A549 (cell line): Measurements from ENCODE around the gene ACOXL. TPM values are rescaled to one million over a fixed set of nuclear protein-coding genes. Genes with fewer than 3 reads are reported as not detected.
A peak's percentile ranks its signal among the peaks of the same experiment; 100 is the strongest.

Experiments used
- ATAC-seq, 2 experiments: fragments of 200-7000 bp in 1 of 2; fragments of >200 bp in 1 of 2; cut with Nextera tagmentation in 1 of 2; cut with Tn5 transposase in 1 of 2; 3 replicates each; pipeline versions ENCODE4 v1.8.0 to v1.9.1; 2018 to 2020; ENCODE audit warnings: mild to moderate bottlenecking in 1 of 2, moderate library complexity in 1 of 2
- CTCF ChIA-PET: fragments of 300-600 bp; sonication (Branson Sonifier 250); formaldehyde crosslinking; extraction: SDS; loops from one replicate; lab custom pipeline; 2021; ENCODE audit warnings: antibody characterized with exemption, inconsistent platforms; lab: Yijun Ruan, JAX
- POLR2A ChIA-PET: fragments of 350-600 bp; formaldehyde crosslinking; extraction: SDS; loops from one replicate; lab custom pipeline; 2021; ENCODE audit warnings: antibody characterized with exemption, inconsistent platforms; lab: Yijun Ruan, JAX
- DNase-seq, 2 experiments: peaks; one replicate each; pipeline versions ENCODE4 v3.0.0 to v3.0.0-alpha.2; 2011 to 2016; ENCODE audit warnings: low read depth in 1 of 2, low spot score in 1 of 2
- FAIRE-seq: peaks from 2 replicates; lab custom pipeline; 2011; peaks lifted over from hg19 to GRCh38; lab: Jason Lieb, UNC
- H3K27ac ChIP-seq, 2 experiments: fragments of >200 bp; sonication (Bioruptor Twin); formaldehyde crosslinking; 3 replicates each; pipeline ENCODE4 v1.5.1; 2016 to 2017
- H3K4me1 ChIP-seq: fragments of >200 bp; sonication (Bioruptor Twin); formaldehyde crosslinking; 3 replicates; pipeline ENCODE4 v1.6.1; 2016
- H3K4me2 ChIP-seq: fragments of >200 bp; sonication (Bioruptor Twin); formaldehyde crosslinking; 3 replicates; pipeline ENCODE4 v1.6.1; 2016
- H3K4me3 ChIP-seq: fragments of >200 bp; sonication (Bioruptor Twin); formaldehyde crosslinking; 3 replicates; pipeline ENCODE4 v1.5.1; 2016
- H3K9me3 ChIP-seq: fragments of >200 bp; sonication (Bioruptor Twin); formaldehyde crosslinking; 3 replicates; pipeline ENCODE4 v1.6.1; 2016
- CBX8 ChIP-seq: fragments of 200-600 bp; sonication (generic); IDR thresholded peaks from 2 replicates; pipeline ENCODE4 v1.6.1; 2016
- EHMT2 ChIP-seq: fragments of 200-600 bp; sonication (generic); IDR thresholded peaks from 2 replicates; pipeline ENCODE4 v1.6.1; 2016; ENCODE audit warnings: antibody characterized with exemption, low read depth, mild to moderate bottlenecking, moderate library complexity
- EP300 ChIP-seq, 2 experiments: fragments of >200 bp; sonication (Bioruptor Twin); formaldehyde crosslinking; IDR thresholded peaks; 2 replicates in 1 of 2; 3 replicates in 1 of 2; pipeline ENCODE4 v1.6.1; 2016 to 2017
- GATA3 ChIP-seq: IDR thresholded peaks from 2 replicates; pipeline ENCODE4 v1.6.1; 2012; ENCODE audit warnings: borderline replicate concordance
- HOXA7 ChIP-seq: fragments of 250-450 bp; sonication (Bioruptor Pico); IDR thresholded peaks from 2 replicates; pipeline ENCODE4 v1.5.0; 2020; ENCODE audit warnings: mild to moderate bottlenecking, moderate library complexity
- HOXB13 ChIP-seq: fragments of 250-450 bp; sonication (Bioruptor Pico); IDR thresholded peaks from 2 replicates; pipeline ENCODE4 v1.5.0; 2020; ENCODE audit warnings: low read depth, mild to moderate bottlenecking, moderate library complexity
- JUN ChIP-seq, 2 experiments: fragments of >200 bp; sonication (Bioruptor Twin); formaldehyde crosslinking; IDR thresholded peaks; 2 replicates in 1 of 2; 3 replicates in 1 of 2; pipeline ENCODE4 v1.6.1; 2016 to 2017
- KDM1A ChIP-seq: fragments of 200-600 bp; sonication (generic); IDR thresholded peaks from 2 replicates; pipeline ENCODE4 v1.6.1; 2016; ENCODE audit warnings: low read depth, mild to moderate bottlenecking
- KDM5A ChIP-seq: fragments of 200-600 bp; sonication (generic); IDR thresholded peaks from 2 replicates; pipeline ENCODE4 v1.6.1; 2016; ENCODE audit warnings: antibody characterized with exemption, mild to moderate bottlenecking
- MAFK ChIP-seq: fragments of 450-650 bp; IDR thresholded peaks from 2 replicates; pipeline ENCODE4 v1.6.1; 2014; ENCODE audit not compliant: partially characterized antibody
- NFE2L2 ChIP-seq: fragments of 150-350 bp; conservative IDR thresholded peaks from 2 replicates; pipeline ENCODE4 v1.6.1; 2014; ENCODE audit warnings: low read length
- NPAS2 ChIP-seq: fragments of 250-450 bp; sonication (Bioruptor Pico); IDR thresholded peaks from 2 replicates; pipeline ENCODE4 v1.8.0; 2022; ENCODE audit warnings: mild to moderate bottlenecking, moderate library complexity, borderline replicate concordance
- RARB ChIP-seq: fragments of 250-450 bp; sonication (Bioruptor Pico); IDR thresholded peaks from 2 replicates; pipeline ENCODE4 v1.8.0; 2021; ENCODE audit warnings: mild to moderate bottlenecking, moderate library complexity
- RNF2 ChIP-seq: fragments of 200-600 bp; sonication (generic); IDR thresholded peaks from 2 replicates; pipeline ENCODE4 v1.6.1; 2016; ENCODE audit warnings: low read depth, mild to moderate bottlenecking, antibody characterized with exemption, moderate library complexity, borderline replicate concordance
- TFCP2L1 ChIP-seq: fragments of 250-450 bp; sonication (Bioruptor Pico); IDR thresholded peaks from 2 replicates; pipeline ENCODE4 v1.5.0; 2021; ENCODE audit warnings: mild to moderate bottlenecking
- ZFP36 ChIP-seq: fragments of 450-650 bp; IDR thresholded peaks from 2 replicates; pipeline ENCODE4 v1.6.1; 2014; ENCODE audit warnings: borderline replicate concordance; ENCODE audit not compliant: partially characterized antibody
- ZNF302 ChIP-seq: fragments of 250-450 bp; sonication (Bioruptor Pico); IDR thresholded peaks from 2 replicates; pipeline ENCODE4 v1.9.0; 2021; ENCODE audit warnings: inconsistent platforms, mild to moderate bottlenecking, moderate library complexity
- WGBS: methylation state at CpG from one replicate; pipeline ENCODE4 v1.1.6; 2017; ENCODE audit errors: missing lambda C conversion rate; 5-methylcytosine and 5-hydroxymethylcytosine counted together
- polyA plus RNA-seq, 4 experiments: library from polyadenylated mRNA; depleted of rRNA in 3 of 4; stranded (reverse); fragments of >200 nt; fragmentation: RNase III in 1 of 4; extraction: RNeasy Plus Mini Kit Qiagen cat#74134 plus additional on column Dnase treatment in 1 of 4; gene quantifications; 2 replicates in 3 of 4; 3 replicates in 1 of 4; pipeline ENCODE4 v1.2.3, GENCODE V29; 2011 to 2017
- TF ChIP-seq, protein P1 (sequence below): IDR thresholded peaks from 2 replicates; pipeline ENCODE4 v1.6.1; 2012; ENCODE audit warnings: low read depth, borderline replicate concordance
- TF ChIP-seq, protein P2 (sequence below): IDR thresholded peaks from 2 replicates; pipeline ENCODE4 v1.6.1; 2012
- TF ChIP-seq, protein P3 (sequence below): fragments of >200 bp; sonication (Bioruptor Twin); formaldehyde crosslinking; IDR thresholded peaks from 3 replicates; pipeline ENCODE4 v1.5.1; 2016

The ACOXL gene
- polyA plus RNA-seq, 2 of the 4 experiments (the other 2 are of a cell fraction): not detected

DNA sequence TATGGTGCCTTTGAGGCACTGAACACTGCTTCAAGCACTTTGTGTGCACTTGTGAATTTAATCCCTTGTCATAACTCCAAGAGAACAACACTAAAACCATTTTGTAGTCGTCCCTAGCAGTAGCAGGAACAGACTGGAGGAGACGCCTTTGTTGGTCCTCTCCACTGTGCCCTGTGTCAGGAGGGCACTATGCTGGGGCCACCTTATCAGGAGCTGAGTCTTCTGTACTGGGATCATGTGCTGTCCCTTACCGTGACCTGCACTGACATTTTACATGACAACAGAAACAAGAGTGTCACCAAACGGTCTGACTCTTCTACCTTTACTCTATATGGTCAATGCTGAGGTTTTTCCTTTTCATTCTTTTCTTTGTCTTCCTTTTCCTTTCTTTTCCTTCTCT is 62.0 kb downstream of the ACOXL start (continued):
- no peak for TF ChIP-seq KDM5A
- TF ChIP-seq, protein P1, sequence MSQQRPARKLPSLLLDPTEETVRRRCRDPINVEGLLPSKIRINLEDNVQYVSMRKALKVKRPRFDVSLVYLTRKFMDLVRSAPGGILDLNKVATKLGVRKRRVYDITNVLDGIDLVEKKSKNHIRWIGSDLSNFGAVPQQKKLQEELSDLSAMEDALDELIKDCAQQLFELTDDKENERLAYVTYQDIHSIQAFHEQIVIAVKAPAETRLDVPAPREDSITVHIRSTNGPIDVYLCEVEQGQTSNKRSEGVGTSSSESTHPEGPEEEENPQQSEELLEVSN: no peak
- no peak for TF ChIP-seq KDM1A
- no peak for TF ChIP-seq EHMT2
- no peak for TF ChIP-seq JUN (IDR thresholded peaks at IDR 0.05)
- no peak for TF ChIP-seq HOXA7
- TF ChIP-seq, all 56 proteins: peak for 0

DNA sequence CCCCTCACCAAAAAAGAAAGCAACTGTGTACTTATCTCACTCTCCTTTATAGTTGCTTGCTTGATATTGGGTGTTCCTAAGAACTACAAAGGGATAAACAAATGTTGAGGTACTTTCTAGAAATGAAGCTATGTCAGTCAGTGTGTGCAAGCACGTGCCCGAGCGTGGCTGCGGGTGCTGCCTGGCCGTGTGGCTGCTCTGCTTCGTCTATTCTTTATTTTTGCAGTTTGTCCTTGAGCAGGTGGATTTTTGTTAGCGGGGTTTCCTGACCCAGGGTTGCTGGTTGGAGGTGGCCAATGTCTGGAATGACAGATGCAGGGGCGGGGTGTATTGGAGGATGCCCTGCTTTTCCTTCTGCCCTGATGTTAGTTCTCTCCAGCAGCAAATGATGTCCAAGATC is 62.6 kb downstream of the ACOXL start:
- CTCF ChIA-PET: no interaction called here
- WGBS: 50% methylated on average over 8 of the region's 8 CpGs

DNA sequence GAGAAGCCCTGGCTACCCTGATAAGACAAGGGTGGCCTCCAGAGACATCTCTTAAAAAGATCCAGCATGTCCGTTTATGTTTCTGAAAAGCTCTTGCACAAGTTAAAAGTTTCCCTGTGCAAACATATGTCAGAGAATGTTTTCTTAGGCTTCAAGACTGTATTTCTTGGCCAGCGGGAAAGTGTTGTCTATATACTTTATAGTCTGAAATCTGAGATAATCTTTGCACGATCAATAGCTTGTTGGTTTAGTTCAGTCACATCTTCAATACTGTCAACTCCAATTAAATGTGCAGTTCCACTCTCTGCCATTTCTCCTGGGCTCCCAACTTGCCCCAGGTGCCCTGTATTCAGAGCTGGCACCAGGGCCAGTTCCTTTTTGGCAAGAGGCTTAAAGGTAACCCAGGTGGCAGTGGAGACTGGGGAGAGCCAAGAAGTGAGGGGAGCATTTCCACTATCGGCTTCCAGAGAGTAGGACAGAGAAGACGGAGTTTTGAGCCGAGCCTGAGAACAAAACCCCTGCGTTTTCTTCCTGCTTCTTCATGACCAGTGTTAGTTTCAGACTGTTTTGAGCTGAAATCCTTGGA is 64.4 kb downstream of the ACOXL start:
- FAIRE-seq (no peak), ATAC-seq (no peak), DNase-seq (no peak)
- 19% methylated on average over 7 of the region's 7 CpGs for WGBS
- TF ChIP-seq GATA3: no peak
- no peak for TF ChIP-seq RARB (CRISPR knock-in tag)
- no peak for TF ChIP-seq EP300 (IDR thresholded peaks at IDR 0.05)
- no peak for TF ChIP-seq NFE2L2
- no peak for TF ChIP-seq TFCP2L1 (CRISPR knock-in tag)
- no peak for TF ChIP-seq RNF2
- H3K27ac ChIP-seq: no peak overlapping the region
- H3K4me1 ChIP-seq: no peaks in the 10 kb centered on the region
- H3K4me3 ChIP-seq: no peak overlapping the region
- H3K9me3 ChIP-seq: peaks cover 8% of the 10 kb centered on the region; the same call in 1 of the 3 replicates
- H3K4me2 ChIP-seq: no peak overlapping the region
- POLR2A ChIA-PET: no interaction called here
- CTCF ChIA-PET: interaction anchor here (1.2 kb wide), 1 partner anchor 73 kb away, joined by 3 read pairs; no protein-coding TSS in a partner anchor

More for the DNA sequence above, 62.6 kb downstream of the ACOXL start:
- no peak for DNase-seq
- H3K4me1 ChIP-seq: no peaks in the 10 kb centered on the region
- no peak for TF ChIP-seq ZNF302 (CRISPR knock-in tag)
- no peak for TF ChIP-seq EHMT2
- TF ChIP-seq HOXB13 (CRISPR knock-in tag): no peak
- TF ChIP-seq, protein P1: no peak
- no peak for TF ChIP-seq ZFP36
- no peak for TF ChIP-seq NFE2L2
- no peak for TF ChIP-seq CBX8
- TF ChIP-seq, protein P2, sequence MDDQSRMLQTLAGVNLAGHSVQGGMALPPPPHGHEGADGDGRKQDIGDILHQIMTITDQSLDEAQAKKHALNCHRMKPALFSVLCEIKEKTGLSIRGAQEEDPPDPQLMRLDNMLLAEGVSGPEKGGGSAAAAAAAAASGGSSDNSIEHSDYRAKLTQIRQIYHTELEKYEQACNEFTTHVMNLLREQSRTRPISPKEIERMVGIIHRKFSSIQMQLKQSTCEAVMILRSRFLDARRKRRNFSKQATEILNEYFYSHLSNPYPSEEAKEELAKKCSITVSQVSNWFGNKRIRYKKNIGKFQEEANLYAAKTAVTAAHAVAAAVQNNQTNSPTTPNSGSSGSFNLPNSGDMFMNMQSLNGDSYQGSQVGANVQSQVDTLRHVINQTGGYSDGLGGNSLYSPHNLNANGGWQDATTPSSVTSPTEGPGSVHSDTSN: no peak
- TF ChIP-seq NPAS2 (CRISPR knock-in tag): no peak
- TF ChIP-seq, all 56 proteins: peak for 0
- ATAC-seq (no peak), FAIRE-seq (no peak)
- Histone ChIP-seq H3K4me2 (no peak overlapping the region), H3K27ac (no peak overlapping the region), H3K9me3 (peaks cover 8% of the 10 kb centered on the region; the same call in 1 of the 3 replicates), H3K4me3 (no peak overlapping the region)
- POLR2A ChIA-PET: no interaction called here

DNA sequence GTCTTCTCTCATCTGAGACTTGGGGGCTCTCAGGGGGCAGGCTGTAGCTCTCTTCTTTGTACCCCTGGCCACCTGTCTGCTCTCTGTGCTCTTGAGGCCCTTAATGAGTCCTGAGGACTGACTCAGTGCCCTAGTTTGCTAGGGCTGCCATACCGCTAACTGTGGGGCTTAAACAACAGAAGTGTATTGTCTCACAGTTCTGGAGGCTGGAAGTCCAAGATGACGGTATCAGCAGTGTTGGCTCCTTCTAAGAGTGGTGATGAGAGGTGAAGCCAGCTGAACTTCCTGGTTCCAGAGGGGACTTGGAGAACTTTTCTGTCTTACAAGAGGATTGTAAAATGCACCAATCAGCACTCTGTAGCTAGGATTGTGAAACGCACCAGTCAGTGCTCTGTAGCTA is 67.0 kb downstream of the ACOXL start:
- no peak for FAIRE-seq
- 35% methylated on average over 3 of the region's 3 CpGs for WGBS
- ATAC-seq: no peak
- H3K4me1 ChIP-seq: no peaks in the 10 kb centered on the region
- CTCF ChIA-PET: interaction anchor here (1.1 to 3.4 kb wide), 2 partner anchors 12 to 385 kb away, joined by 3 to 15 read pairs; no protein-coding TSS in a partner anchor
- POLR2A ChIA-PET: no interaction called here
- TF ChIP-seq MAFK: peak; percentile 14
- TF ChIP-seq, protein P3, sequence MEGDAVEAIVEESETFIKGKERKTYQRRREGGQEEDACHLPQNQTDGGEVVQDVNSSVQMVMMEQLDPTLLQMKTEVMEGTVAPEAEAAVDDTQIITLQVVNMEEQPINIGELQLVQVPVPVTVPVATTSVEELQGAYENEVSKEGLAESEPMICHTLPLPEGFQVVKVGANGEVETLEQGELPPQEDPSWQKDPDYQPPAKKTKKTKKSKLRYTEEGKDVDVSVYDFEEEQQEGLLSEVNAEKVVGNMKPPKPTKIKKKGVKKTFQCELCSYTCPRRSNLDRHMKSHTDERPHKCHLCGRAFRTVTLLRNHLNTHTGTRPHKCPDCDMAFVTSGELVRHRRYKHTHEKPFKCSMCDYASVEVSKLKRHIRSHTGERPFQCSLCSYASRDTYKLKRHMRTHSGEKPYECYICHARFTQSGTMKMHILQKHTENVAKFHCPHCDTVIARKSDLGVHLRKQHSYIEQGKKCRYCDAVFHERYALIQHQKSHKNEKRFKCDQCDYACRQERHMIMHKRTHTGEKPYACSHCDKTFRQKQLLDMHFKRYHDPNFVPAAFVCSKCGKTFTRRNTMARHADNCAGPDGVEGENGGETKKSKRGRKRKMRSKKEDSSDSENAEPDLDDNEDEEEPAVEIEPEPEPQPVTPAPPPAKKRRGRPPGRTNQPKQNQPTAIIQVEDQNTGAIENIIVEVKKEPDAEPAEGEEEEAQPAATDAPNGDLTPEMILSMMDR: no peak
- H3K4me2 ChIP-seq: no peak overlapping the region
- peaks cover 14% of the 10 kb centered on the region for H3K9me3 ChIP-seq
- H3K27ac ChIP-seq: no peak overlapping the region
- DNase-seq: no peak
- no peak overlapping the region for H3K4me3 ChIP-seq
